ENCODE data around the gene ESM1. TPM values are rescaled to one million over a fixed set of nuclear protein-coding genes. Genes with fewer than 3 reads are reported as not detected.

Gene ESM1
- total and polyA plus RNA-seq, 2 donors (not counting 1 experiment from before 2014, with no cell fraction given), result not detected

GRCh38 chr5:54965806-54966205 lies 19.6 kb downstream of the ESM1 start:
- ATAC-seq (ENCODE audit: low read depth), result no peak
- Histone ChIP-seq H3K9ac (ENCODE audit: low read length) (no peak overlapping the region), H4K20me1 (ENCODE audit: control insufficient read depth, insufficient read depth, low read length, poor library complexity, severe bottlenecking) (no peaks in the 10 kb centered on the region), H3K4me3 (ENCODE audit: control extremely low read depth in 1 of 5, extremely low read depth in 1 of 5, insufficient read depth in 1 of 5, low read depth in 2 of 5, low read length in 4 of 5) (no peak overlapping the region), H3K9me3 (ENCODE audit: control extremely low read depth in 1 of 3, control insufficient read depth in 2 of 3, insufficient read depth in 1 of 3, low read length in 2 of 3) (no peaks in the 10 kb centered on the region), H3K79me2 (ENCODE audit: control insufficient read depth, insufficient read depth, low read length) (no peaks in the 10 kb centered on the region), H3K4me2 (replicated peaks; ENCODE audit: low read depth, low read length, poor library complexity, severe bottlenecking) (no peak overlapping the region), H2AFZ (ENCODE audit: insufficient read depth, low read depth, low read length, poor library complexity, severe bottlenecking) (no peak overlapping the region), H3K27me3 (replicated peaks in 1 of 4; ENCODE audit: control extremely low read depth in 1 of 4, control insufficient read depth in 3 of 4, insufficient read depth in 4 of 4, low read length in 3 of 4) (no peaks in the 10 kb centered on the region), H3K4me1 (ENCODE audit: control insufficient read depth in 2 of 2, insufficient read depth in 2 of 2, low read length in 2 of 2) (no peaks in the 10 kb centered on the region), H3K27ac (ENCODE audit: low read length in 2 of 2) (no peak overlapping the region), H3K36me3 (replicated peaks in 1 of 2; ENCODE audit: control extremely low read depth in 1 of 2, control insufficient read depth in 1 of 2, extremely low read depth in 1 of 2, insufficient read depth in 2 of 2, low read length in 1 of 2) (no peaks in the 10 kb centered on the region)
- WGBS (ENCODE audit: insufficient coverage), result 85% methylated on average over 2 of the region's 3 CpGs
- H3K4me3 Mint-ChIP-seq, result no peak overlapping the region
- intact Hi-C loops (cut with micrococcal nuclease), result no loop called here
- DNase-seq, result no peak
- H3K27me3 Mint-ChIP-seq, result peaks cover 11% of the 10 kb centered on the region
- H3K9me3 Mint-ChIP-seq (ENCODE audit: insufficient read depth), result no peaks in the 10 kb centered on the region
- H3K4me1 Mint-ChIP-seq, result no peaks in the 10 kb centered on the region
- TF ChIP-seq EZH2 (IDR thresholded peaks at IDR 0.05; ENCODE audit: borderline replicate concordance, insufficient read depth, low read depth, low read length, poor library complexity, severe bottlenecking) (no peak), CTCF (IDR thresholded peaks at IDR 0.05) (no peak)
- ChIA-PET CTCF (interaction anchor here (0.9 kb wide), 1 partner anchor 22 kb away, joined by 4 read pairs; no protein-coding TSS in a partner anchor), POLR2A (no interaction called here)
- H3K27ac Mint-ChIP-seq, result no peak overlapping the region

GRCh38 chr5:54964405-54964804 lies 21.0 kb downstream of the ESM1 start:
- no peaks in the 10 kb centered on the region for H4K20me1 ChIP-seq (ENCODE audit: control insufficient read depth, insufficient read depth, low read length, poor library complexity, severe bottlenecking)
- ChIA-PET CTCF (no interaction called here), POLR2A (no interaction called here)
- no peak overlapping the region for H2AFZ ChIP-seq (ENCODE audit: insufficient read depth, low read depth, low read length, poor library complexity, severe bottlenecking)
- H3K4me3 ChIP-seq (ENCODE audit: control extremely low read depth in 1 of 5, extremely low read depth in 1 of 5, insufficient read depth in 1 of 5, low read depth in 2 of 5, low read length in 4 of 5), result no peak overlapping the region
- no peaks in the 10 kb centered on the region for H3K4me1 Mint-ChIP-seq
- H3K4me2 ChIP-seq (replicated peaks; ENCODE audit: low read depth, low read length, poor library complexity, severe bottlenecking), result no peak overlapping the region
- no peak overlapping the region for H3K27ac ChIP-seq (ENCODE audit: low read length in 2 of 2)
- H3K4me3 Mint-ChIP-seq, result no peak overlapping the region
- no peaks in the 10 kb centered on the region for H3K9me3 ChIP-seq (ENCODE audit: control extremely low read depth in 1 of 3, control insufficient read depth in 2 of 3, insufficient read depth in 1 of 3, low read length in 2 of 3)
- no peaks in the 10 kb centered on the region for H3K36me3 ChIP-seq (replicated peaks in 1 of 2; ENCODE audit: control extremely low read depth in 1 of 2, control insufficient read depth in 1 of 2, extremely low read depth in 1 of 2, insufficient read depth in 2 of 2, low read length in 1 of 2)
- H3K27ac Mint-ChIP-seq, result no peak overlapping the region
- intact Hi-C loops (cut with micrococcal nuclease), result no loop called here
- peaks cover 0 to 3% (median 0%) of the 10 kb centered on the region in 4 experiments for H3K27me3 ChIP-seq (replicated peaks in 1 of 4; ENCODE audit: control extremely low read depth in 1 of 4, control insufficient read depth in 3 of 4, insufficient read depth in 4 of 4, low read length in 3 of 4)
- ATAC-seq (ENCODE audit: low read depth), result no peak
- H3K9me3 Mint-ChIP-seq (ENCODE audit: insufficient read depth), result no peaks in the 10 kb centered on the region
- H3K4me1 ChIP-seq (ENCODE audit: control insufficient read depth in 2 of 2, insufficient read depth in 2 of 2, low read length in 2 of 2), result no peaks in the 10 kb centered on the region
- TF ChIP-seq CTCF (IDR thresholded peaks at IDR 0.05), result no peak
- TF ChIP-seq EZH2 (IDR thresholded peaks at IDR 0.05; ENCODE audit: borderline replicate concordance, insufficient read depth, low read depth, low read length, poor library complexity, severe bottlenecking), result no peak
- H3K79me2 ChIP-seq (ENCODE audit: control insufficient read depth, insufficient read depth, low read length), result no peaks in the 10 kb centered on the region
- no peak overlapping the region for H3K9ac ChIP-seq (ENCODE audit: low read length)
- H3K27me3 Mint-ChIP-seq, result peaks cover 18% of the 10 kb centered on the region
- no peak for DNase-seq
